Right ventricle myocardium superior (tissue), 1 donor: ENCODE measurements around the gene GLT8D2. TPM values are rescaled to one million over a fixed set of nuclear protein-coding genes. Genes with fewer than 3 reads are reported as not detected.

Experiments used
- ATAC-seq: fragments of 200-7000 bp; cut with Tn5 transposase; one replicate; pipeline ENCODE4 v1.9.1; 2020; ENCODE audit warnings: mild to moderate bottlenecking; ENCODE audit not compliant: poor library complexity
- DNase-seq: peaks from one replicate; pipeline ENCODE4 v3.0.0-alpha.2; 2020
- intact Hi-C: fragments of 100-400 bp; cut with DNase I; formaldehyde crosslinking; loops from one replicate; pipeline ENCODE4 v1.11.2; 2022
- long read RNA-seq: library from polyadenylated mRNA; unstranded; transcript quantifications from one replicate; pipeline ENCODE4 v2.0.0, GENCODE V29; 2021
- total RNA-seq: library from RNA; stranded (reverse); fragmentation: NEBNext Ultra II Directional; extraction: Animal tissue kit (Norgen Biotek cat#: 25700); gene quantifications from one replicate; pipeline ENCODE4 v1.2.1, GENCODE V29; 2021
- donor health status: DM: no; HTN: yes; CAD: no; lungs with severe emphysema.

The GLT8D2 gene, protein sequence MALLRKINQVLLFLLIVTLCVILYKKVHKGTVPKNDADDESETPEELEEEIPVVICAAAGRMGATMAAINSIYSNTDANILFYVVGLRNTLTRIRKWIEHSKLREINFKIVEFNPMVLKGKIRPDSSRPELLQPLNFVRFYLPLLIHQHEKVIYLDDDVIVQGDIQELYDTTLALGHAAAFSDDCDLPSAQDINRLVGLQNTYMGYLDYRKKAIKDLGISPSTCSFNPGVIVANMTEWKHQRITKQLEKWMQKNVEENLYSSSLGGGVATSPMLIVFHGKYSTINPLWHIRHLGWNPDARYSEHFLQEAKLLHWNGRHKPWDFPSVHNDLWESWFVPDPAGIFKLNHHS
- total RNA-seq, result 6.1 TPM
- long read RNA-seq, transcript GLT8D2-201 (11 exons, 1,880 nt), result major isoform, 7 of 21 reads
- long read RNA-seq, partial matches to known transcripts, result 9 of 21 reads
- long read RNA-seq, other reads (novel, unspliced or antisense), result 4 of 21 reads

DNA sequence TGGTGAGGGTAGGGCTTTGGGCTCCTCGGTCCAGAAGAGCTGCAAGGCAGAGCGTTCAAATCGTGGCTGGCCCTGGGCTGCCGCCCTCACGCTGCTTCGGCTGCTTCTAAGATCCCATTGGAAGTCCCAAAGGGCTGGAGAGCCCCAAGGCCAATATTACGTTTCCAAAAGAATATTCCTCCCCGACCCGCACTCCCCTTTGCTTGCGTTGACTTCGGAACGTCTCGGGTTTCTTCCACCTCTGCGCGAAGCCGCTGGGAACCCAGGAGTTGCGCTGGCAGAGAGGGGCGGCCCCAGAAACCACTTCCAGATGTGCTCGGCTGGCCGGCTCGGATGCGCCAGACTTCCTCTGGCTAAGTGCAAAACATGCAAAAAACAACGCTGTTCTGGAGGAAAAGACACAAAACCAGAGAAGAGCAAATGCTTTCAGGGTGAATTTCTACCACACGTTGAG lies at the start of gene GLT8D2:
Gene GLT8D2 (minus strand): TSS at position 285 of the 454 bp plus-strand sequence. CDS start 30,539 bp downstream, outside the sequence.
- DNase-seq (peak; percentile 79), ATAC-seq (peak; percentile 75)
- intact Hi-C loops, result no loop called here

DNA sequence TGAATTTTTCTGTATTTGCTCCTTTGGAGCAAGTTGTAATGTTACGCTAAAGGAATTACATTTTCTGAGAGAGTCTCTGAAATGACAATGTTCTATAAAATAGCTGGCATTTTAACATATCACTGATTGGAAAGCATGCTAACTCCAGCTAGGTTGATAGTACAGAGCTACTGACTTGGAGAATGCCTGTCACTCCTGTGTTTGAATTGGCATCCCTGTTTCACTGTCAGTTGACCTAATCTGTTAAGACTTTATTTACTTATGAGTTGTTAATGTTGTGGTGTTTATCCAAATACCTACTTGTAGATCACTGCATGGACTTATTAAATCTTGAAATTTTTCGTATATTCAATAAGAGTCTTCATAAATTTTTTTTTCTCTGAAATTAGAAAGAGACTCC lies 48.0 kb upstream of the GLT8D2 start:
- intact Hi-C loops, result no loop called here
- ATAC-seq (no peak), DNase-seq (no peak)

DNA sequence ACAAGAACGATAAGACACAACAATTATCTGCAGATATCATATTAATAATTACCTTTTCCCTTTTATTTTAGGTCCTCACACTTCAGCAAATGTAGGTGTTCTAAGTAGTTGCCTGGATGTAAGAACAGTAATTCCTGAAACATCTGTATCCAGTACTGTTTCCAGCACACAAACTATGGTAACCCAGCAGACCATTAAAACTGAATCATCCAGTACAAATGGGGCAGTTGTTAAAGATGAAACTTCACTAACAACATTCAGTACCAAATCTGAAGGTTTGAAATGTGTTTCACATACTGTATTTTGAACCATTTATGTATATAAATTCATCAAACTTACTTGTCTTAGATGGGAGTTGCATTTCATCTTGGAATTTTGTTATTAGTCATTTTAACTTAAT lies 45.3 kb upstream of the GLT8D2 start:
- DNase-seq (no peak), ATAC-seq (no peak)
- intact Hi-C loops, result no loop called here

GRCh38 chr12:104094284-104094683 lies 44.3 kb upstream of the GLT8D2 start:
- ATAC-seq, result no peak
- no peak for DNase-seq
- intact Hi-C loops, result no loop called here

- no peak for ATAC-seq
- intact Hi-C loops, result no loop called here
These were observed 41.1 kb upstream of the GLT8D2 start for GRCh38 chr12:104091136-104091535.

GRCh38 chr12:104090685-104091084 lies 40.7 kb upstream of the GLT8D2 start:
- ATAC-seq (peak; percentile 56), DNase-seq (no peak)
- intact Hi-C loops, result no loop called here

More at GRCh38 chr12:104091136-104091535, 41.1 kb upstream of the GLT8D2 start:
- DNase-seq, result no peak

GRCh38 chr12:104083769-104084475 lies 33.9 kb upstream of the GLT8D2 start:
- ATAC-seq (no peak), DNase-seq (no peak)
- intact Hi-C loops, result no loop called here

DNA sequence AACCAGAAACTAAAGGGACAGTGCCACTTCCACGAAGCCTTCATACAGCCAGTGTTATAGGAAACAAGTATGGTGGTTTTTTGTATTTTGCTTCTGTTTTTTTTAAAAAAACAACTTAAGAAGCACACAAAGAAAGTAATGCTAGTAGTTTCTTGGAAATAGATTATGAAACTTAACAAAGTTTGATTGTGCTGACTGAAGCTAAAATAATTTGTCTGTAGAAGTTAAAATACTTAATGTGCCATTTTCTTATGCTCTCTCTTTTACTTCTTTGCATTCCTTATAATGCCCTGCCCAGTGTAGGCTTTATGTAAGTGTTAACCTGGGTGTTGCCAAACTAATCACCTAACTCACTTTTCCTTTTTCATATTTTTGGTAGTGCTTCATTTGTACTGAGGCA lies 30.8 kb upstream of the GLT8D2 start:
- DNase-seq (no peak), ATAC-seq (no peak)
- intact Hi-C loops, result no loop called here

GRCh38 chr12:104079024-104079423 lies 29.0 kb upstream of the GLT8D2 start:
- intact Hi-C loops, result no loop called here
- DNase-seq (no peak), ATAC-seq (peak; percentile 89)

GRCh38 chr12:104073699-104074098 lies 23.7 kb upstream of the GLT8D2 start:
- intact Hi-C loops, result no loop called here
- DNase-seq, result no peak
- ATAC-seq, result no peak

DNA sequence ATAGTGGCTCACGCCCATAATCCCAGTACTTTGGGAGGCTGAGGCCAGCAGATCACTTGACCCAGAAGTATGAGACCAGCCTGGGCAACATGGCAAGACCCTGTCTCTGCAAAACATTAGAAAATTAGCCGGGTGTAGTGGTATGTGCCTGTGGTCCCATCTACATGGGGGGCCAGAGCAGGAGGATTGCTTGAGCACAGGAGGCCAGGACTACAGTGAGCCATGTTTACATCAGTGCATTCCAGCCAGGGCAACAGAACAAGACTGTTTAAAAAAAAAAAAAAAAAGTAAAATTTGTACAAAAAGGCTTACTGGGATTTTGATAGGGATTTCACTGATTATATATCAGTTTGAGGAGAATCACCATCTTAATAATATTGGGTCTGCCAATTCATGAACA lies 22.1 kb upstream of the GLT8D2 start:
- intact Hi-C loops, result no loop called here
- ATAC-seq, result no peak
- DNase-seq, result no peak

- intact Hi-C loops, result loop anchor here (10.0 kb wide), 1 partner anchor 100 kb away; the partner anchor contains the start of gene TDG
- DNase-seq, result peak; percentile 55
- ATAC-seq, result peak; percentile 47
These were observed 14.9 kb upstream of the GLT8D2 start for GRCh38 chr12:104064842-104065427.

DNA sequence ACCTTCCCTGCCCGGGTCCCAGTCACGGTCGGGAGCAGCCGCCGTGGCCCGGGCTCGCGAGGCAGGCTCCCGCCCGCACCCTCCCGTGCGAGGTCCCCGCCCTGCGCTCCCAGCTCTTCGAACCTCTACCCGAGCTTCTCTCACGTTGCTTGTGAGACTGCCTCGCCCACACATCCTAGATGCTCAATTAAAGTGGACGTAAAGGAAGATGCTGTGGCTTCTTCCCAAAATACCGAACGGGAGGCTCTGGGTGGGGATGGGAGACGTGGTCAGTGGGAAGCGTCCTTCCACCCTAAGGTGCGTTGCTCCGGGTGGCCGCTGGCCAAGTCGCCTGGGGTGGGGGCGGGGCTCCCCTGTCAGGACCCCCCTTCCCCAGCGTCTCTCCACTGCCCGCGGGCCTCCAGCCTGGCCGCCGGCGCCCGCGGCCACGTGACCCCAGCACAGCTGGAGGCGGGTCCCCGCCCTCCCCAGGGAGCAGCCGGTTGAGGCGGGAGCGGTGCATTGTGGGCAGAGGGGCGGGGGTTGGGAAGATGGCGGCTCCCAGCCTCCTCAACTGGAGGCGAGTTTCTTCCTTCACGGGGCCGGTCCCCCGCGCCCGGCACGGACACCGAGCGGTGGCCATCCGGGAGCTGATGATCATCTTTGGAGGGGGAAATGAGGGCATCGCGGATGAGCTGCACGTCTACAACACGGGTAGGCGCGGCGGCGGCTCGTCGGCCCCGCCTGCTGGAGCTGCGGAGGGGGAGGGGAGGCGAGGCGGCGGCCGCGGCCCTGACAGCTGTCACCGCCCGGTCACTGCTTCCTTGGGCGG lies 14.2 kb upstream of the GLT8D2 start, which contains the start of gene HCFC2:
Gene HCFC2 (plus strand): TSS at position 501 of the 811 bp plus-strand sequence. CDS start 30 bp downstream, at position 531.
- intact Hi-C loops, result loop anchor here (10.0 kb wide), 1 partner anchor 99 kb away; the partner anchor contains the start of gene TDG
- ATAC-seq (peak; percentile 99), DNase-seq (peak; percentile 95)

GRCh38 chr12:104063712-104064030 lies 13.7 kb upstream of the GLT8D2 start:
- no peak for DNase-seq
- intact Hi-C loops, result loop anchor here (10.0 kb wide), 1 partner anchor 99 kb away; the partner anchor contains the start of gene TDG
- peak; percentile 40 for ATAC-seq

- intact Hi-C loops, result loop anchor here (10.0 kb wide), 1 partner anchor 96 kb away; the partner anchor contains the start of gene TDG
- no peak for DNase-seq
- no peak for ATAC-seq
These were observed 10.8 kb upstream of the GLT8D2 start for GRCh38 chr12:104060791-104061190.

GRCh38 chr12:104059963-104060362 lies 10.0 kb upstream of the GLT8D2 start:
- intact Hi-C loops, result loop anchor here (10.0 kb wide), 1 partner anchor 95 kb away; the partner anchor contains the start of gene TDG
- ATAC-seq, result no peak
- no peak for DNase-seq

DNA sequence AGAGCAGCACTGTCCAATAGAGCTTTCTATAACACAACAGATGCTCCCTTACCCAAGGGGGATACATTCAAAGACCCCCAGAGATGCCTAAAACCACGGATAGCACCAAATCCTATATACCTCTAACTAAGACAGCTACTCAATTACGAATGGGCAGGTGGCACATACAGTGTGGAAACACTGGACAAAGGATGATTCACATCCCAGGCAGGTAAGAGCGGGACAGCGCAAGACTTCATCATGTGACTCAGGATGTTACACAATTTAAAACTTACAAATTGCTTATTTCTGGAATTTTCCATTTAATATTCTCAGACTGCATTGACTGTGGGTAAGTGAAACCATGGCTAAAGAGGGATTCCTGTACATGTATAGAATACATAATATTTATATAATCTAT lies 8.8 kb upstream of the GLT8D2 start:
- ATAC-seq (no peak), DNase-seq (no peak)
- intact Hi-C loops, result no loop called here

- intact Hi-C loops, result no loop called here
- no peak for DNase-seq
- ATAC-seq, result no peak
These were observed 7.8 kb upstream of the GLT8D2 start for GRCh38 chr12:104057771-104058197.
